Uterine smooth muscle cell (primary cell): ENCODE data around the gene RIBC1. TPM values are rescaled to one million over a fixed set of nuclear protein-coding genes. Genes with fewer than 3 reads are reported as not detected.

Experiments used
- total RNA-seq: library from RNA; depleted of rRNA; stranded (reverse); fragments of >200 nt; gene quantifications from 2 replicates; pipeline ENCODE4 v1.2.3, GENCODE V29; 2014

Gene RIBC1
- total RNA-seq: 0.66 and 0.75 TPM in 2 replicates

DNA sequence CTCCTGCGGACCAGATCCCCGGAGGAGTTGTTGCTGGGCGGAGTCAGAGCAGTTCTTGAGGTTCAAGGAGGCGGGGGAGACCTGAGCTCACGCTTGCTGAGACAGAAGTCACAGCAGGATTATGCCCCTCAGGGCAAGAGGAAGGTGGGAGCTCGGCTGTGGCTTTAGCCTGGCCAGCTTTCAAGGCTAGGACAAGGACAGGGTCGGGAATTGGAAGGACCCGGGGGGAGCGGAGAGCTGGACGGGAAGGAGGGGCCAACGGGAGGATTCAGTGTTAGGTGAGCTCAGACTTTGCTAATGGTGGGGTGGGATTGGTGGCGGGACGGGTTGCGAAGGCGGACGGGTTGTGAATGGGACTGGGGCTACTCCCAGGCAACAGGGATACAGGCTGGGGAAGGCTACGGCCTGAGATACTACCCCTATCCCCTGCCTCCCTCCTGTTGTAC is at the start of gene RIBC1:
TSS of gene RIBC1 (plus strand) at position 13 of the 446 bp plus-strand sequence. CDS start 3,404 bp downstream, outside the sequence.

DNA sequence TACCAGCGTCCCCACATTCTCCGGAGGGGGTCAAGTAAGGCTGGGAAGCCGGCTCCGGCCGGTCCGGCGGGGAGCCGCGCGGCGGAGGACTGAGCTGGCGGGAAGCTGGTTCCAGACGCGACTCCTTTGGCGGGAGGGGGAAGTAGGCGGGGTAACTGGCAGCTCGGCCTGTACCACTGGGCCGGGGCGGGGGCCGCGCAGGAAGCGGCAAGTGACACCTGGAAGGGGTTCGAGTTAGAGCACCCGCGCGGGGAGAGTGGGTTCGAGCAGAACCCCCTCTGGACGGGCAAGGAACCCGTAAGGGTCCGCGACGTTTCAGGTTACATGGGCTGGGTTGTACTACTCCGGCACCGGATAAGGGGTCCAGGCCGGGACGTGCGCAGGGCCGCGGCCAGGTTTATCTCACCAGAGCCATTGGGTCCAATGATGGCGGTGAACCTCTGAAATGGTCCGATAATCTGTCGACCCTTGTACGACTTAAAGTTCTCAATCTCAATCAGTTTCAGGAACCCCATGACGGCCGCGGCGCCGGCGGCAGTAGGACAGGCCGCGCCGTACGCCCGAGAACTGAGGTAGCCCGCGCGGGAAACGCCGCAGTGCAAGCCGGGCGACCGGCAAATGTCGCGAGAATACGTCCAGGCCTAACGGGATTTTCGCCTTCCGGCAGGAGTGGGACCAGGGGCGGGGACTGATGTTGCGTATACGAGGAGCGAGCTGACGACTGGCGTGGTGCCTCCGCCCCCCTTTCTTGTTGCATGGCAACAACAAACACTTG is 400 bp upstream of the RIBC1 start, which contains the start of gene SMC1A:
TSS of gene SMC1A (minus strand) at position 569 of the 775 bp plus-strand sequence. CDS start at position 515, 54 bp downstream.

DNA sequence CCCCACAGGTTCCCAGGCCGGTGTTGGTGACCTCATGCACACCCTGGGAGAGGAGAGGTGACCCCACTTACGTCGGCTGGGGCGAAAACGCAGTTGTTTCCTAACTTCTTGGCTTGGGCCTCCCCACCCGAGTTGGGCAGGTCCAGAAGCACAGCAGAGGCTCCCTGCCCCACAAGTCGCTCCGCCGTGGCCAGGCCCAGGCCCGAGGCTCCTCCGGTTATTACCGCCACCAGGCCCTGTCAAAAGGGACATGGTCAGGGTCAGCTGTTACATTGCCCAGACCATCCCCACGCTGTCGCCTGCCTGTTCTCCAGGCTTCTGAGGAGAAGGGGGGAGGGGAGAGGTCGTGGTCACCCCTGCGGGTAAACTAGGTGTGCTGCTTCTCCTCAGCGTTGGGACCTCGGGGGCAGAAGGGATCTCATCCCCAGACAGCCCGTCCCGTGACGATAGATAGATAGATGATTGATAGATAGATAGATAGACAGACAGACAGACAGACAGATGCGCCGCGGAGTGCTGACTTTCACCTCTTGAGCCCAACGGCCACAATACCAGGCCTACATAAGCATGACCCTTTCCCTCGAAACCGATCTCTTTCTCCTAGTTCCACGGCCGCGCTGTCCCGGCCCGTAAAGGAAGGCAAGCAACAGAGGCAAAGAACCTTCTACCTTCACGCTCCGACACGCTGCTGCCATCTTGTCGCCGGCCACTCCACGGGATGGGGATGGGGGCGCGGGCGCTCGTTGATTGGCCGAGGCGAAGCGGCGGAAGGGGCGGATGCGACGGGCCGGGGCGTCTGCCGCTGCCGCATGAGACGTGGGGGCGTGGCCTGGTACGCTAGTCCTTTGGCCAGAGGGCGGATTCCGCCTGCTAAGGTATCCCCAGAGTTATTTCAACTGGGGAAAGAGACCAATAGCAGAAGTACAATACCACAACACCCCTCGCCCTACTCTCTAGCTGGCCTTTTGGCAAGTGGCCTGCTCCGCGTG is 11.3 kb downstream of the RIBC1 start, which contains the start of gene HSD17B10:
TSS of gene HSD17B10 (minus strand) at position 720 of the 989 bp plus-strand sequence. CDS start at position 695, 25 bp downstream.

Other genes starting within 250 kb of the RIBC1 start
- gene KDM5C, start 197.7 kb upstream of the RIBC1 start, total RNA-seq: 107 and 170 TPM in 2 replicates
- gene IQSEC2, start 141.3 kb upstream of the RIBC1 start, total RNA-seq: 4.8 and 5.1 TPM in 2 replicates
- gene SMC1A, start 219 bp upstream of the RIBC1 start, total RNA-seq: 14.5 and 45.9 TPM in 2 replicates
- 60.2 and 66.4 TPM in 2 replicates for gene HSD17B10, start 11.5 kb downstream of the RIBC1 start, total RNA-seq